HG03378 (cell line): ENCODE results near the gene DPPA4.
"Not testable (repeated sequence)": the region's sequence is repeated elsewhere in the genome, so short reads cannot be mapped to it uniquely, and the experiment has no call there.

Experiments used
- ATAC-seq: cut with Tn5 transposase; IDR thresholded peaks from one replicate; pipeline ENCODE4 v1.9.1; 2021; ENCODE audit warnings: mild to moderate bottlenecking, moderate library complexity; ENCODE audit not compliant: unreplicated experiment

The DPPA4 gene

GRCh38 chr3:109337393-109337792 is at the start of gene DPPA4:
DPPA4 (minus strand) TSS chr3:109337546; CDS start chr3:109337517, 29 bp downstream.
- ATAC-seq = no peak

- ATAC-seq = no peak
These were observed 48.3 kb upstream of the DPPA4 start for GRCh38 chr3:109385442-109386318.

GRCh38 chr3:109384164-109384563 is 46.8 kb upstream of the DPPA4 start:
- ATAC-seq = no peak

GRCh38 chr3:109382588-109382987 is 45.2 kb upstream of the DPPA4 start:
- no peak for ATAC-seq

GRCh38 chr3:109375975-109376374 is 38.6 kb upstream of the DPPA4 start:
- no peak for ATAC-seq

GRCh38 chr3:109374434-109374833 is 37.1 kb upstream of the DPPA4 start:
- not testable (repeated sequence) for ATAC-seq

- ATAC-seq = no peak
These were observed 36.6 kb upstream of the DPPA4 start for GRCh38 chr3:109373933-109374332.

- no peak for ATAC-seq
These were observed 35.3 kb upstream of the DPPA4 start for GRCh38 chr3:109372639-109373038.

GRCh38 chr3:109369510-109369909 is 32.2 kb upstream of the DPPA4 start:
- ATAC-seq = no peak

GRCh38 chr3:109364088-109364487 is 26.7 kb upstream of the DPPA4 start:
- no peak for ATAC-seq

GRCh38 chr3:109363634-109364033 is 26.3 kb upstream of the DPPA4 start:
- no peak for ATAC-seq

- ATAC-seq = no peak
These were observed 25.5 kb upstream of the DPPA4 start for GRCh38 chr3:109362823-109363222.

- not testable (repeated sequence) for ATAC-seq
These were observed 21.5 kb upstream of the DPPA4 start for GRCh38 chr3:109358809-109359208.

GRCh38 chr3:109356442-109357155 is 19.3 kb upstream of the DPPA4 start:
- no peak for ATAC-seq

GRCh38 chr3:109355625-109356441 is 18.5 kb upstream of the DPPA4 start:
- no peak for ATAC-seq

GRCh38 chr3:109353057-109353456 is 15.7 kb upstream of the DPPA4 start:
- no peak for ATAC-seq

- no peak for ATAC-seq
These were observed 13.9 kb upstream of the DPPA4 start for GRCh38 chr3:109351231-109351630.

- no peak for ATAC-seq
These were observed 9.5 kb upstream of the DPPA4 start for GRCh38 chr3:109346770-109347295.

GRCh38 chr3:109346099-109346498 is 8.8 kb upstream of the DPPA4 start:
- ATAC-seq = no peak

GRCh38 chr3:109339714-109340648 is 2.6 kb upstream of the DPPA4 start:
- ATAC-seq = no peak
